Pancreas (tissue), 10 donors: Measurements from ENCODE around the gene TCHHL1. TPM values are rescaled to one million over a fixed set of nuclear protein-coding genes. Genes with fewer than 3 reads are reported as not detected.

Experiments used
- ATAC-seq, 4 donors: fragments of 200-7000 bp; cut with Tn5 transposase; one replicate each; pipeline versions ENCODE4 v1.8.0 to v1.9.1; 2020; ENCODE audit warnings: mild to moderate bottlenecking in 4 of 4, moderate library complexity in 4 of 4
- DNase-seq, 6 donors: peaks; one replicate each; pipeline ENCODE4 v3.0.0-alpha.2; 2020
- FAIRE-seq: peaks from 2 replicates; lab custom pipeline; 2012; peaks lifted over from hg19 to GRCh38; lab: Jason Lieb, UNC
- H3K27ac ChIP-seq, 4 donors: fragments of 200-600 bp; sonication (generic); 1 replicate in 3 of 4; 2 replicates in 1 of 4; pipeline versions ENCODE4 v1.5.0 to v1.8.0; 2020
- H3K27me3 ChIP-seq, 4 donors: fragments of 200-600 bp; one replicate each; pipeline ENCODE4 v1.8.0; 2021
- H3K36me3 ChIP-seq, 3 donors: fragments of 200-600 bp; sonication (generic) in 1 of 3; one replicate each; pipeline versions ENCODE4 v1.5.0 to v1.8.0; 2020 to 2021
- H3K4me1 ChIP-seq, 3 donors: fragments of 200-600 bp; one replicate each; pipeline ENCODE4 v1.8.0; 2021
- H3K4me3 ChIP-seq, 4 donors: fragments of 200-600 bp; sonication (generic) in 2 of 4; one replicate each; pipeline versions ENCODE4 v1.5.0 to v1.8.0; 2020 to 2021
- H3K9me3 ChIP-seq, 4 donors: fragments of 200-600 bp; one replicate each; pipeline ENCODE4 v1.8.0; 2021
- WGBS, 2 donors: extraction: QIAGEN DNeasy Blood & Tissue Kit; methylation state at CpG; one replicate each; pipeline ENCODE4 v1.1.7; 2013; 5-methylcytosine and 5-hydroxymethylcytosine counted together
- intact Hi-C, 3 donors: fragments of 100-400 bp; cut with DNase I; formaldehyde crosslinking; loops; one replicate each; pipeline versions ENCODE4 v1.11.1 to v1.14.2; 2022
- polyA plus RNA-seq, 2 donors: library from polyadenylated mRNA; stranded (reverse); fragments of 200-250 nt; gene quantifications; one replicate each; pipeline ENCODE4 v1.2.3, GENCODE V29; 2013
- total RNA-seq, 6 donors: library from RNA; stranded (reverse); fragmentation: NEBNext Ultra II Directional in 4 of 6; extraction: Animal tissue kit (Norgen Biotek cat#: 25700) in 4 of 6; gene quantifications; one replicate each; pipeline versions ENCODE4 v1.2.1 to v1.2.4, GENCODE V29; 2021 to 2023
- TF ChIP-seq, protein P1 (sequence below), 4 donors: fragments of 200-600 bp; sonication (generic) in 3 of 4; IDR thresholded peaks; one replicate each; pipeline versions ENCODE4 v1.5.0 to v1.8.0; 2021; ENCODE audit warnings: antibody characterized with exemption in 4 of 4
- donor health status: healthy with polysubstance abuse.
- donor health status: DM: no; HTN: no; CAD: no; lungs with moderate emphysema.
- donor health status: DM: no; HTN: no; CAD: no.
- donor health status: control.
- donor health status: control.
- donor health status: Bipolar disorder and iron deficiency.
- donor health status: DM: yes; HTN: yes; CAD: no.
- donor health status: DM: no; HTN: no; CAD: no.
- donor health status: DM: no; HTN: no; CAD: no.
- donor health status: DM: yes; HTN: yes; CAD: no.

Gene TCHHL1
- total and polyA plus RNA-seq, 8 donors: not detected

GRCh38 chr1:152111515-152111968 lies 22.7 kb upstream of the TCHHL1 start:
- Histone ChIP-seq H3K27ac (no peak overlapping the region), H3K4me1 (peaks cover 0 to 6% (median 5%) of the 10 kb centered on the region in 3 donors), H3K27me3 (peaks cover 9 to 53% (median 14%) of the 10 kb centered on the region in 4 donors), H3K36me3 (no peaks in the 10 kb centered on the region), H3K9me3 (no peaks in the 10 kb centered on the region), H3K4me3 (peak overlapping the region; percentile 18 to 60 (median 27))
- 0 to 2% methylated on average over 43 to 44 of the region's 44 CpGs for WGBS, 2 donors
- DNase-seq: peak in 2 of 6 donors; percentile 17 to 60
- intact Hi-C loops: no loop called here
- no peak for FAIRE-seq
- TF ChIP-seq, protein P1, sequence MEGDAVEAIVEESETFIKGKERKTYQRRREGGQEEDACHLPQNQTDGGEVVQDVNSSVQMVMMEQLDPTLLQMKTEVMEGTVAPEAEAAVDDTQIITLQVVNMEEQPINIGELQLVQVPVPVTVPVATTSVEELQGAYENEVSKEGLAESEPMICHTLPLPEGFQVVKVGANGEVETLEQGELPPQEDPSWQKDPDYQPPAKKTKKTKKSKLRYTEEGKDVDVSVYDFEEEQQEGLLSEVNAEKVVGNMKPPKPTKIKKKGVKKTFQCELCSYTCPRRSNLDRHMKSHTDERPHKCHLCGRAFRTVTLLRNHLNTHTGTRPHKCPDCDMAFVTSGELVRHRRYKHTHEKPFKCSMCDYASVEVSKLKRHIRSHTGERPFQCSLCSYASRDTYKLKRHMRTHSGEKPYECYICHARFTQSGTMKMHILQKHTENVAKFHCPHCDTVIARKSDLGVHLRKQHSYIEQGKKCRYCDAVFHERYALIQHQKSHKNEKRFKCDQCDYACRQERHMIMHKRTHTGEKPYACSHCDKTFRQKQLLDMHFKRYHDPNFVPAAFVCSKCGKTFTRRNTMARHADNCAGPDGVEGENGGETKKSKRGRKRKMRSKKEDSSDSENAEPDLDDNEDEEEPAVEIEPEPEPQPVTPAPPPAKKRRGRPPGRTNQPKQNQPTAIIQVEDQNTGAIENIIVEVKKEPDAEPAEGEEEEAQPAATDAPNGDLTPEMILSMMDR (IDR thresholded peaks at IDR 0.05): no peak
- ATAC-seq: peak in 3 of 4 donors; percentile 13 to 44 (median 14)

- peaks cover 9 to 58% (median 14%) of the 10 kb centered on the region in 4 donors for H3K27me3 ChIP-seq
- DNase-seq (peak in 3 of 6 donors; percentile 18 to 73 (median 63)), ATAC-seq (peak; percentile 64 to 69 (median 66)), FAIRE-seq (no peak)
- peaks cover 0 to 6% (median 5%) of the 10 kb centered on the region in 3 donors for H3K4me1 ChIP-seq
- H3K36me3 ChIP-seq: no peaks in the 10 kb centered on the region
- H3K9me3 ChIP-seq: no peaks in the 10 kb centered on the region
- peak overlapping the region; percentile 18 to 60 (median 27) for H3K4me3 ChIP-seq
- H3K27ac ChIP-seq: no peak overlapping the region
- 1% methylated on average over 60 of the region's 60 CpGs for WGBS, 2 donors
- TF ChIP-seq, protein P1 (IDR thresholded peaks at IDR 0.05): no peak
- intact Hi-C loops: no loop called here
Observed at GRCh38 chr1:152110860-152111514, 22.1 kb upstream of the TCHHL1 start.

DNA sequence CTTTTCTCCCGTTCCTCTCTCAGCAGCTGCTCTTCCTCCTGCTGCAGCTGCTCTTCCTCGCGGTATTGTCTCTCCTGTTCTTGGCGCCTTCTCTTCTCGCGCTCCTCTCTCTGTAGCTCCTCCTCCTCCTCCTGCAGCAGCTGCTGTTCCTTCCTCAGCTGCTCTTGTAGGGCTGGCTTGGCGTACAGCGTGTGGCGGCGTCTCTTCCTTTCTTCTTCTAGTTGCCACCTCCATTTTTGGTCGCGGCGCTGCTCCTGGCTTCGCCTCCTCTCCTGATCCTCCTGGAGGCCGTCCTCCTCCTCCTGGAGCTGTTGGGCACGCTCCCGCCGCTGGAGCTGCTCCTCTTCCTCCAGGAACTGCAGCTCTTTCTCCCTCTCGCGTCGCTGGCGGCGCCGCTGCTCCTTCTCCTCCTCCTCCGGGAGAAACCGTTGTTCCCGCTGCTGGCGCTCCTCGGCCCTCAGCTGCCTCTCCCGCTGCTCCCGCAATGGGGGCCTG lies 21.5 kb upstream of the TCHHL1 start:
- Histone ChIP-seq H3K27ac (no peak overlapping the region), H3K4me3 (peak overlapping the region; percentile 18 to 60 (median 27)), H3K27me3 (peaks cover 9 to 55% (median 14%) of the 10 kb centered on the region in 4 donors), H3K36me3 (no peaks in the 10 kb centered on the region), H3K9me3 (no peaks in the 10 kb centered on the region), H3K4me1 (peaks cover 0 to 6% (median 5%) of the 10 kb centered on the region in 3 donors)
- WGBS, 2 donors: 1 to 2% methylated on average over 28 to 31 of the region's 31 CpGs
- intact Hi-C loops: no loop called here
- DNase-seq: peak in 3 of 6 donors; percentile 25 to 78 (median 72)
- TF ChIP-seq, protein P1 (IDR thresholded peaks at IDR 0.05): no peak
- FAIRE-seq: no peak
- ATAC-seq: peak; percentile 49 to 64 (median 60)

DNA sequence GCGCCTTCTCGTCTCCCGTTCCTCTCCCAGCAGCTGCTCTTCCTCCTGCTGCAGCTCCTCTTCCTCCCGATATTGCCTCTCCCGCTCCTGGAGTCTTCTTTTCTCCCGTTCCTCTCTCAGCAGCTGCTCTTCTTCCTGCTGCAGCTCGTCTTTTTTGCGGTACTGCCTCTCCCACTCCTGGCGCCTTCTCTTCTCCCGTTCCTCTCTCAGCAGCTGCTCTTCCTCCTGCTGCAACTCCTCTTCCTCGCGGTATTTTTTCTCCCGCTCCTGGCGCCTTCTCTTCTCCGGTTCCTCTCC lies 21.1 kb upstream of the TCHHL1 start:
- FAIRE-seq (no peak), ATAC-seq (no peak), DNase-seq (no peak)
- 5 to 11% methylated on average over 15 of the region's 15 CpGs for WGBS, 2 donors
- Histone ChIP-seq H3K4me1 (peaks cover 0 to 6% (median 5%) of the 10 kb centered on the region in 3 donors), H3K4me3 (peak overlapping the region in 2 of 4 donors; percentile 27 to 60), H3K27ac (no peak overlapping the region), H3K36me3 (no peaks in the 10 kb centered on the region), H3K9me3 (no peaks in the 10 kb centered on the region), H3K27me3 (peaks cover 9 to 54% (median 17%) of the 10 kb centered on the region in 4 donors)
- intact Hi-C loops: no loop called here
- TF ChIP-seq, protein P1 (IDR thresholded peaks at IDR 0.05): no peak
